Posterior vena cava (tissue), 2 donors: ENCODE measurements around the gene IGFBP5. TPM values are rescaled to one million over a fixed set of nuclear protein-coding genes. Genes with fewer than 3 reads are reported as not detected.

Source experiments
- DNase-seq: peaks from one replicate; pipeline ENCODE4 v3.0.0-alpha.2; 2020; ENCODE audit warnings: low spot score
- intact Hi-C, 2 donors: fragments of 100-400 bp; cut with DNase I; formaldehyde crosslinking; loops; one replicate each; pipeline versions ENCODE4 v1.14.1 to v1.14.2; 2022 to 2023
- total RNA-seq, 2 donors: library from RNA; stranded (reverse); fragmentation: NEBNext Ultra II Directional; extraction: Animal tissue kit (Norgen Biotek cat#: 25700); gene quantifications; one replicate each; pipeline ENCODE4 v1.2.1, GENCODE V29; 2021
- donor health status: DM: yes; HTN: yes; CAD: no.
- donor health status: DM: yes; HTN: yes; CAD: no.

The IGFBP5 gene
- total RNA-seq, 2 donors from 2014 or later = 466 to 1,458 TPM

- no peak for DNase-seq
- intact Hi-C loops = no loop called here
Measured at GRCh38 chr2:216676630-216677029, 18.7 kb downstream of the IGFBP5 start.

DNA sequence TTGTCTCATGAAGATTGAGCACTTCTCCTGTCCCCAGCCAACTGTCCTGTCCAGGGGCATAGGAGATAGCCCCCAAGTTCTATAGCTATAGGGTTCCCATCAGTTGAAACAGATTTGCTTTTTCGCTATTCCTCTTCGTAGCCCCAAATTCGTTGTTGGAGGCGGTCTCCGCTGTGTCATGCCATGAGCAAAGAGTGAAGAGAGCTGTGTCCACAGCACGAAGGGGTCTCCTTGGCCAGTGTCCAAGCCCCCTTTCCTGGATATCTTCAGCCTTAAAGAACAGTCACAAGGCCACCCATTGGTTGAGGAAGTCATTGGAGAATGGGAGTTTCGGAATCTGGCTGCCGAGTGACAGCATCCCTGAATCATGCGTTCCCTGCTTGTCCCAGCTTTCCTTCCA, 21.0 kb downstream of the IGFBP5 start:
- no peak for DNase-seq
- intact Hi-C loops = no loop called here

DNA sequence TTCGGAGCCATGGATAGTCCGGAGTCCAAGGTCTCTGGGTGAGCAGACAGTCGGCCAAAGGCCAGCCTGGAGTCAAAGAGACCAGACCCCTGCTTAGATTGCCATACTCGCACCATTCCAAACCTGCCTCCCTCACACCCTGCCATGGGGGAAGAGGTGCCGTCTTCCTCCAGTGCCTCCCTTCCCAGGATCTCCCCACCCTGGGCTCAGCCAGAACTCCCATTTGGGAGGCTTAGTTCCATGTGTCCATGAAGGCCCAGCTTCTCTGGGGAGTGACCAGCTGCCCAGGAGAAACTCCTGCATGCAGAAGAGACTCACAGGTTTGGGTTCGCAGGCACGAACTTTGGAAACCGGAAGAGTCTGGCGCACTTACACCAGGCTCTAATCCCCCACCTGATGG, 21.7 kb downstream of the IGFBP5 start:
- DNase-seq = no peak
- intact Hi-C loops = no loop called here

DNA sequence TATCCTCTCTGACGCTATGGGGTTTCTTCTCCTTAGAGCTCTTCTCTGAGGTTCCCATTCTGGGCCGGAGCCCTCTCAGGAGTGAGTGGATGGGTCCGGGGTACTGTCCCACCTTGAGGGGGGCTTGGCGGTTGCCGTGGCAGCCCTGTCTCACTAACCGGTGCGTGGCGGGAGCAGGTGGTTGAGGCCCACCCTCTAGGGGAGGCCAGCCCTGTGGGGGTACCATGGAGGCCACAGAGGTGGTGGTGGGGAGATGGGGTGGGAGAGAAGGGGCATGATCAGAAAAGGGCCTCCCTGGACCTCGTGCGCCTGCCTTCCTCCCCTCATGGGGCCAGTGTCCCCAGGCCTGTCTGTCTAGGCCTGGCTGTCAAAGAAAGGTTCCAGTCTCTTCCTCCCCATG, 22.3 kb downstream of the IGFBP5 start:
- intact Hi-C loops = no loop called here
- no peak for DNase-seq

GRCh38 chr2:216672466-216672865, 22.9 kb downstream of the IGFBP5 start:
- DNase-seq = no peak
- intact Hi-C loops = no loop called here

- no peak for DNase-seq
- intact Hi-C loops = no loop called here
Measured at GRCh38 chr2:216671791-216672343, 23.5 kb downstream of the IGFBP5 start.

DNA sequence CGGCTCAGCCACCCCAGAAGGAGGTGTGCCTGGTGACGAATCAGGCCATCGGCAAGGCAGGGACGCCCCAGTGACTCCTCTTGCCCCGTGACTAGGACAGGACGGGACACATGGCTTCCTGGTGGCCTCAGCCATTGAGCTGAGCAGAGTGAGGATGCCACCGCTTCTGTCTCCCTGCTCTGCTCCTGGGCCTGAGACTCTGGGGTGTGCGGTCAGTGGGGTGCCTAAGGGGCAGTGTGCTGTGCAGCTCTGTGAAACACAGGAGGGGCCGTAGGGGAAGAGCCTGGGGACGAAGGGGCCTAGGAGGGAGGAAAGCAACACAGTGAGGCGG, 24.3 kb downstream of the IGFBP5 start:
- DNase-seq = no peak

DNA sequence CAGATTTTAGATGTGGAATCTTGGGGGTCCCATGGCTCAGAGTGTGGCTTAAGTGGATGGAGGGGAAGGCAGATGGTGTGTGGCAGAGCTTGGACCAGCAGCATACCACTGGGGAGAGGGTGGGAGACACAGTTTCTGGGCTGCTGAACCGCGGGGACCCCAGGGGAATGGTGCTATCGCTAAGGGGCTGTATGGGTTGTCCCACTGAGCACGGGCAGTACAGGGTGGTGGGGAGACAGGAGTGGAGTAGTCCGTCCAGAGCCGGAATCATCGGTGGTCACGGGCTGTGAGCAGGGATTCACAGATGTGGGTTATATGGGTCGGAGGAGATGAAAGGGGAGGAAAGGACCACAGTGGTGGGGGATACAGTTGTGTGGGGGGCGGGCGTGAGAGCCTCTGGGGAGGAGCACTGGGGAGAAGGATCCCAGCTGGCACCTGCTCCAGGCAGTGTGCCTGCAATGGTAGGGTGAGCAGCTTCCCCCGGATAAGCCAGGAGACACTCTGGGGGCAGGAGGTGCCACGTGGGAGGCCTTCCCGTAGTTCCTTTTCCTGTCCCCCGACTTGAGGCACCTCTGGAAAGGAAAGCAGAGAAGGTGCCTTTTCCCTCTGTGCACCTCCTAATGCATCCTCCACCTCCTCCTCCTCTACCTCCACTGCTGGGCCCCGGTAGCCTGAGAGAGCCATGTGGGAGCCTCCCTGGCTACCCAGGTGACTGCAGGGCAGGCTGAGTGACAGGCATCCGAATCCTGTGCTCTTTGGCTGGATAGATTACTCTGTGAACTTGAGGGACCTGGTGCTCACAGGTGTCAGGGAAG, 24.9 kb downstream of the IGFBP5 start:
- no peak for DNase-seq
- intact Hi-C loops = no loop called here

More for the DNA sequence above, 24.3 kb downstream of the IGFBP5 start:
- intact Hi-C loops = no loop called here

DNA sequence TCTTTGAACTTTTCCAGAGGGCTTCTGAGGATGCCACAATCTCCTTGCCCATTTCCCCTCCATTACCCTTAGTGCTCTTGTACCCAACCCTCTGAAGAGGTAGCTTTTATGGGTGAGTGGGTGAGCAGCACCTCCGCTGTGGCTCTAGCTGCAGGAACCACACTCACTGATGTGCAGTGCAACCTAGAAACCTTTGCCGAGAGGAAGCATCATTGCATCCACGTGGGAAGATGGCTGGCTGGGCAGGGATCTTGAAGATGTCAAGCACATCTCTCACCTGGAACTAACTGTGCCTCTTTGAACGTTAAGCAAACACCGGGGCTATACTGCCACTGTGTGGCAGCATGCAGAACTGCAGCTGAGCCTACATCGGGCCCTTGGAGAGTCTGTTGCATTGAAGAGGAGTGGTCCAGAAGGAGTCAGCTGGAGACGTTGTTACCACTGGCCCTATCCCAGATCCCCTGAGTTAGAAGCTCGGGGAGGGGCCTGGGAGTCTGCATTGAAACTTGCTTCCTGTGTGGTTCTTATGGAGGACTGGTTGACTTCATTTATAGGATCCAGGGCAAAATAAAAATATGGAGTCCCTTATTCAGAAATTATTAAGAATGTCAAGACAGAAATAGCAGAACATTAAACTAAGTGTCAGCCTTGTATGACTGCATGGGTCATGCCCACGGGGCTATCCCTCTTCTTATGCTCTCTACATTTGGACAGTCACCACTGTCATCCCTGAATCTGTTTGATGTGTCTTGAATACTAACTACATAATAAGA, 28.7 kb downstream of the IGFBP5 start:
- intact Hi-C loops = loop anchor here in 1 of 2 donors (2.0 kb wide), 1 partner anchor 146 kb away; no protein-coding TSS in a partner anchor

DNA sequence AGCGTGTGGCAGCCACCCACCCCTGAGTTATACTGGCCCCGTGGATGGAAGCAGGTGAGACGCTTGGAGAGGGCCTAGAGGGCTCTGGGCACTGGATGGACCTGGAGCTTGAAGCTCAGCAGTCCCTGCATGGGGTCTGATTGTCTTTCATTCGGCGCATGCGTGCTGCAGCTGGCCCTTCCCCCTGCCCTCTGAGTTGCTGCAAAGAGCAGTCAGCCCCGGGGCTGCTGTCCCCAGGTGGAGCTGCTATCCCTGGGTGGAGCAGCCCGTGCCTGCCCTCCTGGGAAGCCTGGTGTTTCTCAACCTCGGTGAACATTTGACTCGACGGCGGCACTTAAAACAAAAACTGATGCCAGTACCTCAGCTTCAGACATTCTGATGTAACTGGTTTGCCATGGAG, 29.6 kb downstream of the IGFBP5 start:
- DNase-seq = no peak
- intact Hi-C loops = loop anchor here (2.0 kb wide), 1 partner anchor 145 kb away; no protein-coding TSS in a partner anchor

More for the DNA sequence above, 28.7 kb downstream of the IGFBP5 start:
- DNase-seq = no peak

DNA sequence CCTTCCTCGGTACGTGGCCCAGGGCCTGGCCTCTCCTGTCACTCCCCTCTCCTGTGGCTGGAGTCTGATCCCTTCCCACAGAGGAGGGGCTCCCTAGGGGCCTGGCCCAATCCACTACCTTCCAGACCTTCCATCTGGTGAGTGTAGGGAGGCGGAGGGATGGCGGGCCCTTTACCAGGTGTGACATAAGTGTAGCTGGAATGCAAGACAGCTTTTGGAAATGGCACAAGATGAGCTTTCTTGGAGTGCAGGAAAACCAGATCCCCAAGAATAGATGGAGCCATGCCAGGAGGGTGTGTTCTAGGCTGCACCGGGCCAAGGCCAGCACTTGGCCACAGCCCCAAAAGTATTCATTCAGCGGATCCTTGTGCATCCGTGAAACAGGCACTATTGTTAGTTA, 30.1 kb downstream of the IGFBP5 start:
- intact Hi-C loops = loop anchor here in 1 of 2 donors (2.0 kb wide), 1 partner anchor 144 kb away; no protein-coding TSS in a partner anchor

GRCh38 chr2:216664593-216665034, 30.7 kb downstream of the IGFBP5 start:
- DNase-seq = no peak
- intact Hi-C loops = loop anchor here in 1 of 2 donors (2.0 kb wide), 1 partner anchor 144 kb away; no protein-coding TSS in a partner anchor

More for the DNA sequence above, 30.1 kb downstream of the IGFBP5 start:
- no peak for DNase-seq

- no peak for DNase-seq
- intact Hi-C loops = loop anchor here in 1 of 2 donors (2.0 kb wide), 1 partner anchor 143 kb away; no protein-coding TSS in a partner anchor
Measured at GRCh38 chr2:216663846-216664245, 31.5 kb downstream of the IGFBP5 start.

GRCh38 chr2:216663106-216663505, 32.2 kb downstream of the IGFBP5 start:
- intact Hi-C loops = no loop called here
- no peak for DNase-seq

DNA sequence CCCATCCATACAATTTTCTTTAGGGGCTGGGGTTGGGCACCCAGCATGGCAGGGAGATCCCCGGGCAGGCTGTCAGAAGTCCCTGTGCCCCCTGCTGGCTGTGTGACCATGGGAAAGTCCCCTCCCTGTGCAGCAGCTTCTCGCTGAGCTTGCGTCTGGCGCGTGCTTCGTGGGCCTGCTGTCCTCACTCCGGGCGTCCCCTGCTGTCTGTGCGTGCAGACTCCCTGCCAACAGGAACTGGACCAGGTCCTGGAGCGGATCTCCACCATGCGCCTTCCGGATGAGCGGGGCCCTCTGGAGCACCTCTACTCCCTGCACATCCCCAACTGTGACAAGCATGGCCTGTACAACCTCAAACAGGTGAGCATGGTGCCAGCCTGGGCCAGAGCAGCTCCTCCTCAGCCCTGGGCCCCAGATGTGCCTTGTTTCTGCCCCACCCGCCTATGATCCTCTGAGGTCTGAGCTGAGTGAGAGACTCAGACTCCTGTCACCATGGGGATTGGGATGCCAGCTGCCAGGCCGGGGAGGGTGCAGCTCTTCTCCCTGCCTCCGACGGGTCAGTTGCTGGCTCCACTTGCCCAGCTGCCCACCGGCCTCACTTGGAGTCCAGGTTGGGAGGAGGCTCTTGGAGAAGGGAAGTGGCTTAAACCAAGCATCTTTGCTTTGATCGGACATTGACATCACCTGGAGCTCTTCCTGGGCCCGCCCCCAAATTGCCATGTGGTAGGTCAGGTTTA, 33.5 kb downstream of the IGFBP5 start:
- intact Hi-C loops = no loop called here
- DNase-seq = no peak

DNA sequence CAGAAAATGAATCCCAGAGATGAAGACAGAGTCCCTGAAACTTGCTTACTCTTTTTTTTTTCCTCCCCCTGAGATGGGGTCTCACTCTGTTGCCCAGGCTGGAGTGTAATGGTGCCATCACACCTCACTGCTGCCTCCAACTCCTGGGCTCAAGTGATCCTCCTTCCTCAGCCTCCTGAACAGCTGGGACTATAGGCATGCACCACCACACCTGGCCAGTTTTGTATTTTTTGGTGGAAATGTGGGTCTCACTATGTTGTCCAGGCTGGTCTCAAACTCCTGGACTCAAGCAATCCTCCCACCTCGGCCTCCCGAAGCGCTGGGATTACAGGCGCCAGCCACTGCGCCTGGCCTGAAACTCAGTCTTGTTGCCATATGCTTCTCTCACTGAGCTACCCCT, 34.3 kb downstream of the IGFBP5 start:
- DNase-seq = no peak
- intact Hi-C loops = no loop called here

DNA sequence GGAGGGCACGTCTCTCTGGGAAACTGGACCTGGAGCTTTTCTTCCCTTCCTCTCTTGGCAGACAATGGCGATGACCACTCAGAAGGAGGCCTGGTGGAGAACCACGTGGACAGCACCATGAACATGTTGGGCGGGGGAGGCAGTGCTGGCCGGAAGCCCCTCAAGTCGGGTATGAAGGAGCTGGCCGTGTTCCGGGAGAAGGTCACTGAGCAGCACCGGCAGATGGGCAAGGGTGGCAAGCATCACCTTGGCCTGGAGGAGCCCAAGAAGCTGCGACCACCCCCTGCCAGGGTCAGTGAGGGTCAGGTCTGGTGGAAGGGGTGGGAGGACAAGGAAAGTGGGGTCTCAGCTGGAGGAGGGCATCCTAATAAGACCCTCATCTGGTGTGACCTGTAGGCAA, 34.9 kb downstream of the IGFBP5 start:
- DNase-seq = no peak

DNA sequence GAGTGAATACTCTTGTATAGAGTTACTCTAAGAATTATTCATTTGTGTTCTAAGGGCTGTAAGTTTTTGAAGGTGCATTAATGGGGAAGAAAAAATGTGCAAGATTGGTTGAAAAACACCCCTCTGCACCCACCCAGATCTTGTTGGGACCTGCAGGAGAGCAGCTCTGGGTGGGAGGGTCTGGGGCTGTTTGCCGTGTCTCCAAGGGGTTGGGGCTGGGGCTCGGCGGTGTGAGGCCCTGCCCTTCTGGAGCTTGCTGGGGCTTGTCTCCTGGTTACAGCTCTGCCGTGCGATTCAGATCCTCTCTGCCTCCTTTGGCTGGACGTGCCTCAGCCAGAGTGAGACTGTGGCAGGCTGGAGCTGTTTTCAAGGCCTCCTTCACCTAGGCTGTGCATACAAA, 36.1 kb downstream of the IGFBP5 start:
- intact Hi-C loops = no loop called here
- DNase-seq = no peak

More for the DNA sequence above, 34.9 kb downstream of the IGFBP5 start:
- intact Hi-C loops = no loop called here

- DNase-seq = no peak
- intact Hi-C loops = no loop called here
Measured at GRCh38 chr2:216658757-216659156, 36.6 kb downstream of the IGFBP5 start.
